ENCODE results near the gene CD46. TPM values are rescaled to one million over a fixed set of nuclear protein-coding genes. Genes with fewer than 3 reads are reported as not detected.

Gene CD46
- total and polyA plus RNA-seq, 2 donors (not counting 1 experiment from before 2014, with no cell fraction given) = 38.6 to 173 TPM

GRCh38 chr1:207747627-207748492, 4.0 kb upstream of the CD46 start:
- H3K27me3 ChIP-seq (replicated peaks in 1 of 4; ENCODE audit: control extremely low read depth in 1 of 4, control insufficient read depth in 3 of 4, insufficient read depth in 4 of 4, low read length in 3 of 4) = no peaks in the 10 kb centered on the region
- H3K79me2 ChIP-seq (ENCODE audit: control insufficient read depth, insufficient read depth, low read length) = peaks cover 30% of the 10 kb centered on the region
- ChIA-PET CTCF (no interaction called here), POLR2A (no interaction called here)
- intact Hi-C loops (cut with micrococcal nuclease) = no loop called here
- TF ChIP-seq EZH2 (IDR thresholded peaks at IDR 0.05; ENCODE audit: borderline replicate concordance, insufficient read depth, low read depth, low read length, poor library complexity, severe bottlenecking) = no peak
- TF ChIP-seq, protein P1, sequence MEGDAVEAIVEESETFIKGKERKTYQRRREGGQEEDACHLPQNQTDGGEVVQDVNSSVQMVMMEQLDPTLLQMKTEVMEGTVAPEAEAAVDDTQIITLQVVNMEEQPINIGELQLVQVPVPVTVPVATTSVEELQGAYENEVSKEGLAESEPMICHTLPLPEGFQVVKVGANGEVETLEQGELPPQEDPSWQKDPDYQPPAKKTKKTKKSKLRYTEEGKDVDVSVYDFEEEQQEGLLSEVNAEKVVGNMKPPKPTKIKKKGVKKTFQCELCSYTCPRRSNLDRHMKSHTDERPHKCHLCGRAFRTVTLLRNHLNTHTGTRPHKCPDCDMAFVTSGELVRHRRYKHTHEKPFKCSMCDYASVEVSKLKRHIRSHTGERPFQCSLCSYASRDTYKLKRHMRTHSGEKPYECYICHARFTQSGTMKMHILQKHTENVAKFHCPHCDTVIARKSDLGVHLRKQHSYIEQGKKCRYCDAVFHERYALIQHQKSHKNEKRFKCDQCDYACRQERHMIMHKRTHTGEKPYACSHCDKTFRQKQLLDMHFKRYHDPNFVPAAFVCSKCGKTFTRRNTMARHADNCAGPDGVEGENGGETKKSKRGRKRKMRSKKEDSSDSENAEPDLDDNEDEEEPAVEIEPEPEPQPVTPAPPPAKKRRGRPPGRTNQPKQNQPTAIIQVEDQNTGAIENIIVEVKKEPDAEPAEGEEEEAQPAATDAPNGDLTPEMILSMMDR (IDR thresholded peaks at IDR 0.05) = no peak
- no peak overlapping the region for H3K4me3 ChIP-seq (ENCODE audit: control extremely low read depth in 1 of 5, extremely low read depth in 1 of 5, insufficient read depth in 1 of 5, low read depth in 2 of 5, low read length in 4 of 5)
- Mint-ChIP-seq H3K27me3 (no peaks in the 10 kb centered on the region), H3K9me3 (ENCODE audit: insufficient read depth) (no peaks in the 10 kb centered on the region), H3K27ac (no peak overlapping the region), H3K4me3 (no peak overlapping the region), H3K4me1 (peaks cover 22% of the 10 kb centered on the region)
- H3K9me3 ChIP-seq (ENCODE audit: control extremely low read depth in 1 of 3, control insufficient read depth in 2 of 3, insufficient read depth in 1 of 3, low read length in 2 of 3) = no peaks in the 10 kb centered on the region
- H3K9ac ChIP-seq (ENCODE audit: low read length) = no peak overlapping the region
- DNase-seq (no peak), ATAC-seq (ENCODE audit: low read depth) (no peak)
- H3K4me1 ChIP-seq (ENCODE audit: control insufficient read depth in 2 of 2, insufficient read depth in 2 of 2, low read length in 2 of 2) = peaks cover 9 to 10% of the 10 kb centered on the region in 2 donors
- WGBS (ENCODE audit: insufficient coverage) = 95% methylated on average over 12 of the region's 15 CpGs
- no peak overlapping the region for H3K27ac ChIP-seq (ENCODE audit: low read length in 2 of 2)
- H2AFZ ChIP-seq (ENCODE audit: insufficient read depth, low read depth, low read length, poor library complexity, severe bottlenecking) = no peak overlapping the region
- H4K20me1 ChIP-seq (ENCODE audit: control insufficient read depth, insufficient read depth, low read length, poor library complexity, severe bottlenecking) = peaks cover 4% of the 10 kb centered on the region
- no peak overlapping the region for H3K4me2 ChIP-seq (replicated peaks; ENCODE audit: low read depth, low read length, poor library complexity, severe bottlenecking)
- no peaks in the 10 kb centered on the region for H3K36me3 ChIP-seq (replicated peaks in 1 of 2; ENCODE audit: control extremely low read depth in 1 of 2, control insufficient read depth in 1 of 2, extremely low read depth in 1 of 2, insufficient read depth in 2 of 2, low read length in 1 of 2)
